ENCODE measurements around the gene CHRNA4.

The CHRNA4 gene

GRCh38 chr20:63359164-63359934 is 1.8 kb downstream of the CHRNA4 start:
- WGBS = 89% methylated on average over 38 of the region's 42 CpGs
- no peak overlapping the region for H3K4me3 ChIP-seq (ENCODE audit: low read length)
- no peak overlapping the region for H3K9ac ChIP-seq (ENCODE audit: low read depth, low read length)
- no peaks in the 10 kb centered on the region for H3K36me3 ChIP-seq (ENCODE audit: insufficient read depth, low read length)
- H3K4me1 ChIP-seq (ENCODE audit: insufficient read depth, low read length) = peaks cover 7% of the 10 kb centered on the region; the same call in 1 of the 2 replicates
- H3K27me3 ChIP-seq (ENCODE audit: insufficient read depth, low read length) = peaks cover 33% of the 10 kb centered on the region
- H3K9me3 ChIP-seq (ENCODE audit: insufficient read depth, low read depth, low read length) = no peaks in the 10 kb centered on the region
- H3K27ac ChIP-seq (ENCODE audit: low read depth, low read length) = no peak overlapping the region

GRCh38 chr20:63357921-63358905 is 2.9 kb downstream of the CHRNA4 start:
- H3K4me1 ChIP-seq (ENCODE audit: insufficient read depth, low read length) = peaks cover 7% of the 10 kb centered on the region; the same call in 1 of the 2 replicates
- H3K9me3 ChIP-seq (ENCODE audit: insufficient read depth, low read depth, low read length) = no peaks in the 10 kb centered on the region
- no peak overlapping the region for H3K27ac ChIP-seq (ENCODE audit: low read depth, low read length)
- no peaks in the 10 kb centered on the region for H3K36me3 ChIP-seq (ENCODE audit: insufficient read depth, low read length)
- H3K4me3 ChIP-seq (ENCODE audit: low read length) = no peak overlapping the region
- peaks cover 33% of the 10 kb centered on the region for H3K27me3 ChIP-seq (ENCODE audit: insufficient read depth, low read length)
- H3K9ac ChIP-seq (ENCODE audit: low read depth, low read length) = no peak overlapping the region
- 91% methylated on average over 26 of the region's 26 CpGs for WGBS

- Histone ChIP-seq H3K27ac (ENCODE audit: low read depth, low read length) (no peak overlapping the region), H3K27me3 (ENCODE audit: insufficient read depth, low read length) (peaks cover 24% of the 10 kb centered on the region), H3K9ac (ENCODE audit: low read depth, low read length) (no peak overlapping the region), H3K4me1 (ENCODE audit: insufficient read depth, low read length) (peaks cover 5% of the 10 kb centered on the region; the same call in 1 of the 2 replicates), H3K9me3 (ENCODE audit: insufficient read depth, low read depth, low read length) (no peaks in the 10 kb centered on the region), H3K4me3 (ENCODE audit: low read length) (no peak overlapping the region), H3K36me3 (ENCODE audit: insufficient read depth, low read length) (no peaks in the 10 kb centered on the region)
- WGBS = 88% methylated on average over 30 of the region's 30 CpGs
These were observed 3.9 kb downstream of the CHRNA4 start for GRCh38 chr20:63356931-63357879.

GRCh38 chr20:63356511-63356910 is 4.6 kb downstream of the CHRNA4 start:
- H3K27me3 ChIP-seq (ENCODE audit: insufficient read depth, low read length) = peaks cover 17% of the 10 kb centered on the region
- no peaks in the 10 kb centered on the region for H3K9me3 ChIP-seq (ENCODE audit: insufficient read depth, low read depth, low read length)
- no peak overlapping the region for H3K9ac ChIP-seq (ENCODE audit: low read depth, low read length)
- 0 out of 2 replicates have a peak, but pooled peaks cover 2% of the 10 kb centered on the region for H3K4me1 ChIP-seq (ENCODE audit: insufficient read depth, low read length)
- H3K4me3 ChIP-seq (ENCODE audit: low read length) = no peak overlapping the region
- no peak overlapping the region for H3K27ac ChIP-seq (ENCODE audit: low read depth, low read length)
- no peaks in the 10 kb centered on the region for H3K36me3 ChIP-seq (ENCODE audit: insufficient read depth, low read length)
- WGBS = 93% methylated on average over 8 of the region's 8 CpGs

GRCh38 chr20:63355781-63356295 is 5.3 kb downstream of the CHRNA4 start:
- 88% methylated on average over 9 of the region's 11 CpGs for WGBS
- Histone ChIP-seq H3K9ac (ENCODE audit: low read depth, low read length) (no peak overlapping the region), H3K4me1 (ENCODE audit: insufficient read depth, low read length) (0 out of 2 replicates have a peak, but pooled peaks cover 2% of the 10 kb centered on the region), H3K36me3 (ENCODE audit: insufficient read depth, low read length) (no peaks in the 10 kb centered on the region), H3K27ac (ENCODE audit: low read depth, low read length) (no peak overlapping the region), H3K9me3 (ENCODE audit: insufficient read depth, low read depth, low read length) (no peaks in the 10 kb centered on the region), H3K4me3 (ENCODE audit: low read length) (no peak overlapping the region), H3K27me3 (ENCODE audit: insufficient read depth, low read length) (peaks cover 11% of the 10 kb centered on the region)

- WGBS = 94% methylated on average over 25 of the region's 25 CpGs
- Histone ChIP-seq H3K9ac (ENCODE audit: low read depth, low read length) (no peak overlapping the region), H3K9me3 (ENCODE audit: insufficient read depth, low read depth, low read length) (no peaks in the 10 kb centered on the region), H3K27me3 (ENCODE audit: insufficient read depth, low read length) (peaks cover under 1% of the 10 kb centered on the region; the same call in 1 of the 2 replicates), H3K36me3 (ENCODE audit: insufficient read depth, low read length) (no peaks in the 10 kb centered on the region), H3K4me3 (ENCODE audit: low read length) (no peak overlapping the region), H3K27ac (ENCODE audit: low read depth, low read length) (no peak overlapping the region), H3K4me1 (ENCODE audit: insufficient read depth, low read length) (0 out of 2 replicates have a peak, but pooled peaks cover 2% of the 10 kb centered on the region)
These were observed 6.4 kb downstream of the CHRNA4 start for GRCh38 chr20:63354636-63355350.

GRCh38 chr20:63352811-63353221 is 8.3 kb downstream of the CHRNA4 start:
- no peaks in the 10 kb centered on the region for H3K27me3 ChIP-seq (ENCODE audit: insufficient read depth, low read length)
- no peaks in the 10 kb centered on the region for H3K9me3 ChIP-seq (ENCODE audit: insufficient read depth, low read depth, low read length)
- H3K4me3 ChIP-seq (ENCODE audit: low read length) = no peak overlapping the region
- no peak overlapping the region for H3K27ac ChIP-seq (ENCODE audit: low read depth, low read length)
- H3K4me1 ChIP-seq (ENCODE audit: insufficient read depth, low read length) = 0 out of 2 replicates have a peak, but pooled peaks cover 2% of the 10 kb centered on the region
- H3K9ac ChIP-seq (ENCODE audit: low read depth, low read length) = no peak overlapping the region
- H3K36me3 ChIP-seq (ENCODE audit: insufficient read depth, low read length) = no peaks in the 10 kb centered on the region
- 78% methylated on average over 12 of the region's 12 CpGs for WGBS

GRCh38 chr20:63351811-63352591 is 9.1 kb downstream of the CHRNA4 start:
- WGBS = 52% methylated on average over 28 of the region's 28 CpGs
- no peak overlapping the region for H3K9ac ChIP-seq (ENCODE audit: low read depth, low read length)
- no peaks in the 10 kb centered on the region for H3K36me3 ChIP-seq (ENCODE audit: insufficient read depth, low read length)
- 0 out of 2 replicates have a peak, but pooled peaks cover 2% of the 10 kb centered on the region for H3K4me1 ChIP-seq (ENCODE audit: insufficient read depth, low read length)
- no peaks in the 10 kb centered on the region for H3K27me3 ChIP-seq (ENCODE audit: insufficient read depth, low read length)
- no peak overlapping the region for H3K27ac ChIP-seq (ENCODE audit: low read depth, low read length)
- H3K4me3 ChIP-seq (ENCODE audit: low read length) = no peak overlapping the region
- H3K9me3 ChIP-seq (ENCODE audit: insufficient read depth, low read depth, low read length) = no peaks in the 10 kb centered on the region

- no peak overlapping the region for H3K4me3 ChIP-seq (ENCODE audit: low read length)
- no peak overlapping the region for H3K27ac ChIP-seq (ENCODE audit: low read depth, low read length)
- no peaks in the 10 kb centered on the region for H3K9me3 ChIP-seq (ENCODE audit: insufficient read depth, low read depth, low read length)
- 0 out of 2 replicates have a peak, but pooled peaks cover 2% of the 10 kb centered on the region for H3K4me1 ChIP-seq (ENCODE audit: insufficient read depth, low read length)
- 88% methylated on average over 12 of the region's 12 CpGs for whole genome bisulfite sequencing
- H3K9ac ChIP-seq (ENCODE audit: low read depth, low read length) = no peak overlapping the region
- no peaks in the 10 kb centered on the region for H3K27me3 ChIP-seq (ENCODE audit: insufficient read depth, low read length)
- H3K36me3 ChIP-seq (ENCODE audit: insufficient read depth, low read length) = no peaks in the 10 kb centered on the region
These were observed 9.8 kb downstream of the CHRNA4 start for GRCh38 chr20:63351326-63351700.
